ENCODE results near the gene PAGR1. TPM values are rescaled to one million over a fixed set of nuclear protein-coding genes. Genes with fewer than 3 reads are reported as not detected.

PAGR1 gene
- total and polyA plus RNA-seq, 10 of the 15 experiments (the other 5 are each of a cell fraction or from before 2014, with no cell fraction given), result 1.1 to 57.7 (median 23.4) TPM

DNA sequence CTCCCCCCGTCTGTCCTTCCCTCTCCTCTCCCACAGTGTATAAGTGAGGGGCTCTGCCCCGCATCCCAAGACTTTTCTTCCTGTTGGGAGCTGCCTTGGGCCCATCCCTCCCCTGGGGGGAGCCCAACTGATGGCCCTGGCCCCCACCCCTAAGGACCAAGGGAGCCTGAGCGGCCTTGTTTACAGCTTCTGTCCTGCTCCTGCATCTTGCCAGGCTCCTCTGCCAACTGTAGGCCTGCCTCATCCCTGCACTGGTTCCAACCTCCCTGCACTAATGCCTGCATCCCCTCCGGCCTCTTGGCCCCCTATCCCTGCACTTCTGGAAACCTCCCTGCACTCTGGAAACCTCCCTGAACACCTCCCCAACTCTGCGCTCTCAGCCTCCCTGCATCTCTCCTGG lies 1.4 kb upstream of the PAGR1 start:
- Histone ChIP-seq H3K36me3 (ENCODE audit: control insufficient read depth in 2 of 2, insufficient read depth in 2 of 2, low read length in 1 of 2) (peaks cover 2 to 4% of the 10 kb centered on the region in 2 experiments; a peak in 2 of 4 replicates), H3K27ac (ENCODE audit: control insufficient read depth, insufficient read depth) (no peak overlapping the region), H2AFZ (ENCODE audit: control insufficient read depth, low read depth, low read length) (no peak overlapping the region), H4K20me1 (ENCODE audit: control insufficient read depth, insufficient read depth) (no peaks in the 10 kb centered on the region), H3K27me3 (replicated peaks in 1 of 2; ENCODE audit: control insufficient read depth in 2 of 2, insufficient read depth in 2 of 2, low read length in 1 of 2) (no peaks in the 10 kb centered on the region), H3K9ac (ENCODE audit: control insufficient read depth, insufficient read depth, low read length) (no peak overlapping the region), H3K9me3 (replicated peaks; ENCODE audit: control insufficient read depth, insufficient read depth, low read length) (no peaks in the 10 kb centered on the region), H3K4me2 (ENCODE audit: control insufficient read depth, insufficient read depth) (peak overlapping the region; percentile 98; the same call in 1 of the 2 replicates), H3K79me2 (ENCODE audit: control insufficient read depth, insufficient read depth, low read length) (peaks cover 16% of the 10 kb centered on the region), H3K4me3 (no peak overlapping the region), H3K4me1 (ENCODE audit: control insufficient read depth, insufficient read depth, low read length) (peaks cover 28% of the 10 kb centered on the region)
- POLR2A ChIA-PET, result interaction anchor here (1.7 kb wide), 1 partner anchor 8 kb away, joined by 13 read pairs; the partner anchor contains the start of gene MAZ
- SMC1A ChIA-PET (ENCODE audit: uncharacterized antibody, unreplicated experiment), result no interaction called here
- ATAC-seq, result no peak
- CTCF ChIA-PET, result no interaction called here
- TF ChIP-seq TCF7 (IDR thresholded peaks at IDR 0.05; ENCODE audit: borderline replicate concordance) (no peak), BRCA1 (IDR thresholded peaks at IDR 0.05; ENCODE audit: low read depth, low read length) (no peak), EGR1 (IDR thresholded peaks at IDR 0.05; ENCODE audit: borderline replicate concordance in 1 of 2, low read depth in 2 of 2, low read length in 2 of 2) (no peak), HCFC1 (IDR thresholded peaks at IDR 0.05; ENCODE audit: low read length) (no peak)
- TF ChIP-seq, protein P1, sequence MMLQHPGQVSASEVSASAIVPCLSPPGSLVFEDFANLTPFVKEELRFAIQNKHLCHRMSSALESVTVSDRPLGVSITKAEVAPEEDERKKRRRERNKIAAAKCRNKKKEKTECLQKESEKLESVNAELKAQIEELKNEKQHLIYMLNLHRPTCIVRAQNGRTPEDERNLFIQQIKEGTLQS (IDR thresholded peaks at IDR 0.05; ENCODE audit: borderline replicate concordance, extremely low read depth, low read depth, low read length), result no peak
- RAD21 ChIA-PET (ENCODE audit: unreplicated experiment), result no interaction called here
- DNase-seq (ENCODE audit: low read depth, low spot score), result no peak
- in situ Hi-C loops (cut with MboI), result no loop called here
- no peak for FAIRE-seq
- no TSS peak for BruUV-seq (replicated peaks)
- WGBS (ENCODE audit: insufficient coverage, insufficient replicate concordance, low lambda C conversion rate, missing lambda C conversion rate), result 85% methylated on average over 5 of the region's 5 CpGs
- intact Hi-C loops (cut with micrococcal nuclease; ENCODE audit: unreplicated experiment), result no loop called here
